ENCODE data around the gene PCYT1B.

PCYT1B gene

GRCh38 chrX:24594501-24594900, 52.6 kb downstream of the PCYT1B start:
- Histone ChIP-seq H3K4me1 (ENCODE audit: control insufficient read depth, insufficient read depth, low read length) (no peaks in the 10 kb centered on the region), H3K9me3 (ENCODE audit: control insufficient read depth, insufficient read depth, low read depth, low read length) (no peaks in the 10 kb centered on the region), H3K36me3 (ENCODE audit: control insufficient read depth in 2 of 2, insufficient read depth in 1 of 2, low read length in 2 of 2) (no peaks in the 10 kb centered on the region; a peak in 1 of 3 replicates), H3K4me3 (ENCODE audit: low read depth, low read length) (no peak overlapping the region), H3K27ac (ENCODE audit: extremely low read depth, low read depth, low read length) (no peak overlapping the region)
- ChIA-PET CTCF (interaction anchor here (0.6 to 1.0 kb wide), 5 partner anchors 8 to 843 kb away, joined by 3 read pairs; no protein-coding TSS in a partner anchor), POLR2A (no interaction called here)
- TF ChIP-seq OVOL3 (tag by site-specific recombination; IDR thresholded peaks at IDR 0.05): no peak
- no peak for TF ChIP-seq YY2 (tag by site-specific recombination; IDR thresholded peaks at IDR 0.05)
- TF ChIP-seq ZNF785 (tag by site-specific recombination; IDR thresholded peaks at IDR 0.05): no peak
- TF ChIP-seq ZNF324 (tag by site-specific recombination; IDR thresholded peaks at IDR 0.05): no peak
- no peak for TF ChIP-seq ZNF174 (tag by site-specific recombination; IDR thresholded peaks at IDR 0.05)

GRCh38 chrX:24590111-24590510, 57.0 kb downstream of the PCYT1B start:
- H3K27ac ChIP-seq (ENCODE audit: extremely low read depth, low read depth, low read length): no peak overlapping the region
- H3K9me3 ChIP-seq (ENCODE audit: control insufficient read depth, insufficient read depth, low read depth, low read length): no peaks in the 10 kb centered on the region
- no peak for TF ChIP-seq ZNF366 (tag by site-specific recombination; conservative IDR thresholded peaks at IDR 0.05)
- TF ChIP-seq ZNF221 (tag by site-specific recombination; IDR thresholded peaks at IDR 0.05; ENCODE audit: borderline replicate concordance): no peak
- TF ChIP-seq ZNF510 (tag by site-specific recombination; IDR thresholded peaks at IDR 0.05; ENCODE audit: insufficient replicate concordance): no peak
- TF ChIP-seq ZNF518A (tag by site-specific recombination; conservative IDR thresholded peaks at IDR 0.05; ENCODE audit: low read depth): no peak
- TF ChIP-seq INSM2 (tag by site-specific recombination; IDR thresholded peaks at IDR 0.05): no peak
- no peak for TF ChIP-seq ZBTB8A (tag by site-specific recombination; IDR thresholded peaks at IDR 0.05)
- H3K4me1 ChIP-seq (ENCODE audit: control insufficient read depth, insufficient read depth, low read length): no peaks in the 10 kb centered on the region
- H3K4me3 ChIP-seq (ENCODE audit: low read depth, low read length): no peak overlapping the region
- ChIA-PET POLR2A (no interaction called here), CTCF (no interaction called here)
- H3K36me3 ChIP-seq (ENCODE audit: control insufficient read depth in 2 of 2, insufficient read depth in 1 of 2, low read length in 2 of 2): no peaks in the 10 kb centered on the region

- no peaks in the 10 kb centered on the region for H3K9me3 ChIP-seq (ENCODE audit: control insufficient read depth, insufficient read depth, low read depth, low read length)
- no peak overlapping the region for H3K27ac ChIP-seq (ENCODE audit: extremely low read depth, low read depth, low read length)
- H3K36me3 ChIP-seq (ENCODE audit: control insufficient read depth in 2 of 2, insufficient read depth in 1 of 2, low read length in 2 of 2): no peaks in the 10 kb centered on the region
- no peak overlapping the region for H3K4me3 ChIP-seq (ENCODE audit: low read depth, low read length)
- CTCF ChIA-PET: interaction anchor here (0.6 kb wide), 1 partner anchor 567 kb away, joined by 3 read pairs; no protein-coding TSS in a partner anchor
- POLR2A ChIA-PET: no interaction called here
- H3K4me1 ChIP-seq (ENCODE audit: control insufficient read depth, insufficient read depth, low read length): no peaks in the 10 kb centered on the region
- TF ChIP-seq ZFP37 (tag by site-specific recombination; IDR thresholded peaks at IDR 0.05): no peak
- no peak for TF ChIP-seq ZBTB17 (tag by site-specific recombination; IDR thresholded peaks at IDR 0.05)
- TF ChIP-seq HOXD13 (CRISPR knock-in tag; IDR thresholded peaks at IDR 0.05; ENCODE audit: borderline replicate concordance): no peak
- TF ChIP-seq ZNF155 (tag by site-specific recombination; IDR thresholded peaks at IDR 0.05): no peak
- TF ChIP-seq ZNF274 (IDR thresholded peaks at IDR 0.05; ENCODE audit: low read length): no peak
- TF ChIP-seq ZNF274 (tag by site-specific recombination; IDR thresholded peaks at IDR 0.05; ENCODE audit: borderline replicate concordance): no peak
- TF ChIP-seq ZNF701 (tag by site-specific recombination; IDR thresholded peaks at IDR 0.05): no peak
- TF ChIP-seq ZNF776 (tag by site-specific recombination; IDR thresholded peaks at IDR 0.05; ENCODE audit: borderline replicate concordance): no peak
- TF ChIP-seq YY1 (tag by site-specific recombination; IDR thresholded peaks at IDR 0.05): no peak
- no peak for TF ChIP-seq ZEB2 (tag by site-specific recombination; IDR thresholded peaks at IDR 0.05)
- TF ChIP-seq YY2 (tag by site-specific recombination; IDR thresholded peaks at IDR 0.05): no peak
Measured at GRCh38 chrX:24577091-24577490, 70.1 kb downstream of the PCYT1B start.
